Activated CD4-positive, alpha-beta memory T cell treated with anti-CD3 and anti-CD28 coated beads for 36 hours (primary cell): ENCODE data around the gene PCSK6. TPM values are rescaled to one million over a fixed set of nuclear protein-coding genes. Genes with fewer than 3 reads are reported as not detected.

Source experiments
- CTCF ChIA-PET: fragments of 350-600 bp; sonication (Branson Sonifier 250); formaldehyde crosslinking; loops from one replicate; lab custom pipeline; 2021; ENCODE audit warnings: antibody characterized with exemption, inconsistent platforms; lab: Charles Lee
- POLR2A ChIA-PET: fragments of 350-600 bp; sonication (Branson Sonifier 250); formaldehyde crosslinking; loops from one replicate; lab custom pipeline; 2021; ENCODE audit warnings: antibody characterized with exemption; lab: Charles Lee
- DNase-seq: peaks from one replicate; pipeline ENCODE4 v3.0.0-alpha.2; 2020
- H3K27ac Mint-ChIP-seq: one replicate; pipeline ENCODE4 v1.8.0; 2021; ENCODE audit warnings: mixed read lengths
- H3K27me3 Mint-ChIP-seq: one replicate; pipeline ENCODE4 v1.8.0; 2021; ENCODE audit warnings: mixed read lengths
- H3K36me3 Mint-ChIP-seq: one replicate; pipeline ENCODE4 v1.8.0; 2021; ENCODE audit warnings: mixed read lengths
- H3K4me1 Mint-ChIP-seq: one replicate; pipeline ENCODE4 v1.8.0; 2021; ENCODE audit warnings: low read depth, mixed read lengths
- H3K4me3 Mint-ChIP-seq: one replicate; pipeline ENCODE4 v1.8.0; 2021; ENCODE audit warnings: mild to moderate bottlenecking, mixed read lengths
- H3K9me3 Mint-ChIP-seq: one replicate; pipeline ENCODE4 v1.8.0; 2021; ENCODE audit warnings: mixed read lengths
- intact Hi-C: fragments of 100-400 bp; cut with micrococcal nuclease; formaldehyde crosslinking; loops from one replicate; pipeline ENCODE4 v1.15.1; 2023
- total RNA-seq, 2 experiments: library from RNA; stranded (reverse); gene quantifications; one replicate each; pipeline ENCODE4 v1.2.3, GENCODE V29; 2021

Gene PCSK6
- total RNA-seq, 2 experiments from 2014 or later: 0.24 to 0.58 TPM

DNA sequence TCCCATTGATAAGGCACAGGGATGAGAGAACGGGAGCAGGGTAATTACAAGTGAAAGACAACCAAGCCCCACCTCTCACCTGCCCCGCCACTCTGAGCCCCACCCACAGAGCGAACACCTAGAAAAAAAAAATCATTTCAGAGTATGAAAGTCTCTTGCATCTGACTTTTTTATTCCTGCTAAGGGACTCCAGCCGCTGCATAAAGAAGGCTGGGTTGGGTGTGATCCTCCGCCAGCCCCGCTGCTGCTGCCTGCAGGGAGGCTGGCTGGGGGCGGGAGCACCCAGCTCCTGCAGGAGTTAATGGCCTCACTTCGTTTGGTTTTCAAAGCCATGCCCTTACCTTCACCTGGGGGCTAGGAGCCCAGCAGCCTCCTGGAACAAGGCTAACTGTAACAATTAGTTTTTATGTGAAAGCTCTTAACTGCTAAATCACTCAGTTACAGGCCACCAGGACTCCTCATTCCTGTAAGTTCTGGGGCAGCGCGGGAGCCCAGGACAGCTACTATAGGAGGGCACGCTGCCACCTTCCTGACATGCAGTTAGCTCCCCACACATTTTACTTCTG lies 116.5 kb downstream of the PCSK6 start:
- intact Hi-C loops: no loop called here
- ChIA-PET POLR2A (no interaction called here), CTCF (interaction anchor here (0.7 kb wide), 1 partner anchor 364 kb away, joined by 3 read pairs; no protein-coding TSS in a partner anchor)
- H3K36me3 Mint-ChIP-seq: no peaks in the 10 kb centered on the region
- no peak overlapping the region for H3K4me3 Mint-ChIP-seq
- no peaks in the 10 kb centered on the region for H3K9me3 Mint-ChIP-seq
- H3K27me3 Mint-ChIP-seq: peaks cover 14% of the 10 kb centered on the region
- no peak overlapping the region for H3K27ac Mint-ChIP-seq
- no peaks in the 10 kb centered on the region for H3K4me1 Mint-ChIP-seq
- no peak for DNase-seq

DNA sequence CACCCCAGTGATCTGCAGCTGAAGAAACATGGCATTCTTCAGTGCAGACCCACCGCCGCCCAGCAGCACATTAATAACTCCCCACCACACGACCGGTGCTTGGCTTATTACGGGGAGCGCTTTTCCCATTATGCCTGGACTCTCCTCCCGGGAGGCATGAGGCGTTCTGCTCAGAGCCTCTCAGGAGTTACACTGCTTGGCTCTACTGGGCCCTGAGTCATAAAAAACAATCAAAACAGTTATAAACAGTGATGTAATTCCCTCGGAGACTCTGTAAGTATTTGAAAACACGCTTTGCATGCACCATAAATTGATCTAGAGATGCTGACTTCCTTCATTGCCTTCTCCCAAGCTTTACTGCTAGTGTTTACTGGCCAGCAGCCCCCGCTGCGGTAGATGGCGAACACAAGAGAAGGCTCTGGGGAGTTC lies 117.3 kb downstream of the PCSK6 start:
- DNase-seq: no peak
- Mint-ChIP-seq H3K27me3 (peaks cover 14% of the 10 kb centered on the region), H3K27ac (no peak overlapping the region), H3K4me1 (no peaks in the 10 kb centered on the region), H3K36me3 (no peaks in the 10 kb centered on the region), H3K9me3 (no peaks in the 10 kb centered on the region), H3K4me3 (no peak overlapping the region)
- ChIA-PET POLR2A (no interaction called here), CTCF (interaction anchor here (1.0 kb wide), 1 partner anchor 22 kb away, joined by 3 read pairs; no protein-coding TSS in a partner anchor)
- intact Hi-C loops: no loop called here

DNA sequence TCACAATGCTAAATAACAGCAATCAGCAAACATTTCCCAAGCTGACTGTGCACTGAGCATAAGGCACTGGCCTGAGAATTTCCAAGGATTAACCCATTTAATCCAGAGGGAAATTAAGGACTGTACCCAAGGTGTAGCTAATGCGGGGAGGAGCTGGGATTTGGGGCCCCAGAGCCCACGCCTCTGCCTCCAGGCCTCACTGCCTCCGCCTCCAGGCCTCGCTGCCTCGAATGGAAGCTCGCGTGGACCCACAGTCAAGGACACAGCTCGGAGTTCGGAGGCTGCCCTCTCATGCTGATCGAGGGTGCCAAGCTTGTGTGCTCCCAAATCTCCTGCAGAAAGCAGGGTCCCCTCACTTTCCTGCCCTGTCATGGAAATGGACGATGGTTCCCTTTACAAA lies 118.0 kb downstream of the PCSK6 start:
- no peak overlapping the region for H3K4me3 Mint-ChIP-seq
- CTCF ChIA-PET: interaction anchor here (1.0 kb wide), 1 partner anchor 23 kb away, joined by 3 read pairs; no protein-coding TSS in a partner anchor
- no peaks in the 10 kb centered on the region for H3K36me3 Mint-ChIP-seq
- no peaks in the 10 kb centered on the region for H3K9me3 Mint-ChIP-seq
- H3K27me3 Mint-ChIP-seq: peaks cover 14% of the 10 kb centered on the region
- H3K27ac Mint-ChIP-seq: no peak overlapping the region
- H3K4me1 Mint-ChIP-seq: no peaks in the 10 kb centered on the region
- POLR2A ChIA-PET: no interaction called here
- no peak for DNase-seq
- intact Hi-C loops: no loop called here

DNA sequence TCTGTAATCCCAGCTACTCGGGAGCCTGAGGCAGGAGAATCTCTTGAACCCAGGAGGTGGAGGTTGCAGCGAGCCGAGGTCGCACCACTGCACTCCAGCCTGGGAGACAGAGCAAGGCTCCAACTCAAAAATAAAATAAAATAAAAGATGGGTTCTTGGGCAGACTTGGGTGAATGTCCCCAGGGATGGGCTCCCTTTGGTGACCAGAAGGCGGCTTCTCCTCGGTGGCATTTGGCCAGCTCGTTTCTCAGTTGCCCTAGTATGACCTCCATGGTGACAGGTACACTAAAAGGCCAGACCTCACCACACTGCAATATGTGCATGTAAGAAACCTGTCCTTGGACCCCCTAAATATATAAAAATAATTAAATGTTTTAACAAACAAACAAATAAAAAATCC lies 118.4 kb downstream of the PCSK6 start:
- H3K4me3 Mint-ChIP-seq: no peak overlapping the region
- no peak overlapping the region for H3K27ac Mint-ChIP-seq
- H3K27me3 Mint-ChIP-seq: peaks cover 14% of the 10 kb centered on the region
- intact Hi-C loops: no loop called here
- no peak for DNase-seq
- no peaks in the 10 kb centered on the region for H3K36me3 Mint-ChIP-seq
- H3K4me1 Mint-ChIP-seq: no peaks in the 10 kb centered on the region
- CTCF ChIA-PET: no interaction called here
- POLR2A ChIA-PET: no interaction called here
- no peaks in the 10 kb centered on the region for H3K9me3 Mint-ChIP-seq

DNA sequence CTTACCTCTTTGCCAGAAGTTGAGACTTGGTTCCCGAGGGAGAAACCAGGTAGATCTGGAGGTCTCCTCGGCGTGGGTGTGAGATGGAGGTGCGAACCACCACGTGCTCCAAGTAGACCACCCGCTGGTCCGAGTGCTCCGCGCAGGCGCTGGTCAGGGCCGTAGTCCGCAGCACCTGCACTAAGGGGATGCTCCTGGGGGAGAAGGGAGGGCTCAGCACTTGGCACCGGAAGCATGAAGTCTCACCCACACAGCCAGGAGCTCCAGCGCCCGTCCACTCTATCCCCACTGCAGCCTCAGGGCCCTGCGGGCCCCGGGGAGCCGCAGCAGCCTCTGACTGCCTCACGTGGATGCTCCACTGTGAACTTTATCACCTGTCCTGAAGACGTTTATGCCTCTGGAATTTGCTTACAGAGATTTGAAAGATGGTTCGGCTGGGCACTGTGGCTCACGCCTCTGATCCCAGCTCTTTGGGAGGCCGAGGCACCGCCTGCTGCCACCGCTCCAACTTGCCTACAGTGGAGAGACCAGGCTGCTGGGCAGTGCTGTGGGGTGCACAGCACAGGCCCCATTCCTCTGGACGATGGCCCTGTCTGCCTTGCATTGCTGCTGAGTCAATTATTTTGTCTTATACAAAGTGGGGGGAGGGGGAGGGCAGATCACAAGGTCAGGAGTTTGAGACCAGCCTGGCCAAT lies 119.0 kb downstream of the PCSK6 start:
- ChIA-PET POLR2A (no interaction called here), CTCF (no interaction called here)
- DNase-seq: no peak
- Mint-ChIP-seq H3K9me3 (peaks cover 1% of the 10 kb centered on the region), H3K36me3 (no peaks in the 10 kb centered on the region), H3K4me3 (no peak overlapping the region), H3K4me1 (no peaks in the 10 kb centered on the region), H3K27ac (no peak overlapping the region), H3K27me3 (peaks cover 16% of the 10 kb centered on the region)
- intact Hi-C loops: no loop called here

DNA sequence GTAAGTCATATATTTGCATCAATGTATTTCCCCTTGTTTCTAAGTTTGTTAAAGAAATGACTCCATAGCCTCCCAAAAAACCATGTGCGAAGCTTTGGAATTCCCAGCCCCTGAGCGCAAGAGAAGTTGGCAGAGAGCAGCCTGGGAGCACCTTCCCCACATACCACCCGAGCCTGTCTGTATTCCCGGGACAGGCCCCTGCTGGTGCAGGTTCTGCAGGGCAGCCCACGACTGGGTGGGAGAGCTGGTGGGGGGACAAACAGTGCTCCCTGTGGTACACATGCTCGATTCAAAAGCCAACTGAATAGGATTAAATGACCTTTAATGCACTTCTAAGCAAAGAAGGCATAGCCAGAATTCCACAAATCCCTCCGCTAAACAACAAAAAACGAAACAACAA lies 119.8 kb downstream of the PCSK6 start:
- no peak for DNase-seq
- Mint-ChIP-seq H3K4me3 (no peak overlapping the region), H3K27me3 (peaks cover 18% of the 10 kb centered on the region), H3K9me3 (peaks cover 6% of the 10 kb centered on the region), H3K27ac (no peak overlapping the region), H3K36me3 (no peaks in the 10 kb centered on the region), H3K4me1 (no peaks in the 10 kb centered on the region)
- intact Hi-C loops: no loop called here
- ChIA-PET POLR2A (no interaction called here), CTCF (no interaction called here)

DNA sequence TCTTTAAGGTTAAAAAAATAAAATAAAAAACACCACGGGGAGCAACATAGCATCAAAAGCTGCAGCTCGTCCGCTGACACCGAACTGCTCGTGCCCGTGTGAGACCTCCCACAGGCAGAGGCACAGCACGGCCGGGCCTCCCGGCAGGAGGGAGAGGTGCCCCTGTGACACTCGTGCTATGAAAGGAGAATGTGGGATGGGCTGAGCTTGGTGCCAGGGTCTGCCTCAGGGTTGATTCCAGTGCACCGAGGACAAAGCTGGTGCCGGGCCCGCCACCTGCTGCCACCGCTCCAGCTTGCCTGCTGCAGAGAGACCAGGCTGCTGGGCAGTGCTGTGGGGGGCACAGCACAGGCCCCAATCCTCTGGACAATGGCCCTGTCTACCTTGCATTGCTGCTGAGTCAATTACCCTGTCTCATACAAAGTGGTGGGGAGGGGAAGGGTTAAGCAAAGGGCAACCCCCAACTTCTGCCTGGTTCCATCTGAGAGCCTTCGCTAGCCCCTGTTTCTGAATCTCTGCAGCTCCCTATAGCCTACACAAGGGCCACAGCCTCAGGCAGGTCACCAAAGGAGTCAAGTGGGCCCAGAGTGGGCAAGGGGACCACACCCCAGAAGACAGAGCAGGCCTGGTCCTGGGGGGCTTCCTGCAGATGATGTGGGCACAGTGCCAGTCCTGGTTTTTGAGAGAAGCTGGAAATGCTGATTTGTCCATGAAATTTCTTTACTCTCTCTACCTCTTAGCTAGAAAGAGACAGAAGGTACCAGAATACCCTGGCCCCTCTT lies 120.5 kb downstream of the PCSK6 start:
- Mint-ChIP-seq H3K4me3 (no peak overlapping the region), H3K9me3 (peaks cover 9% of the 10 kb centered on the region), H3K4me1 (no peaks in the 10 kb centered on the region), H3K27ac (no peak overlapping the region), H3K36me3 (no peaks in the 10 kb centered on the region), H3K27me3 (peaks cover 14% of the 10 kb centered on the region)
- ChIA-PET CTCF (no interaction called here), POLR2A (no interaction called here)
- DNase-seq: no peak
- intact Hi-C loops: no loop called here

DNA sequence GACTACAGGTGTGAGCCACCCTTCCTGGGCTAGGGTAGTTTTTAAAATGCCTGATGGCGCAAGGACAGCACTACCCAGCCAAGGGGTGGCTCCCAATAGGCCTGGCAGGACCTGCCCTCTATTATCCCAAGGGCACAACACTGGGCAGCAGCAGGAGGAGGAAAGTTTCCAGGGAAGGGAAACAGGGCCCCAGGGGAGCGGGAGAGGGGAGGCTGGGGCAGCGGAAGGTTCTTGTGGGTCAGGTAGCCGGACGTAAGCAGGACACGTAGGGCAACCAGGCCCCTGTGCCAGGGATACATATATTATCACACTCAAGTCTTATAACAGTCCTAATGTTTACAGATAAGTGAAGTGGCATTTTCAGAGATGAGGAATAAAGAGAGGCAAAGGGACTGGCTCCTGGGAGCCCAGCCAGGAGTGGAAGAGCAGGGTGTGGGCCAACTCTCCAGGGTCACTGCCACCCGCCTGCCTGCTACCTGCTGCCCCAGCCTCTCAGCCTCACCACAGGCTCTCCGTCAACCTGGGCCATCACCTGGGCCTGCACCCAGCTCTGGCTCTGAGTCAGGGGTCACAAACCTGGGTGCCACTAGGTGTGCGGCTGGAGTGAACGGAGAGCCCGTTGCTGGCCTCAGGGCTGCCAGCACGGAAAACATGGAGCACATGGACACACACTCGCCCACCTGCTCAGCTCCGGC lies 121.3 kb downstream of the PCSK6 start:
- H3K9me3 Mint-ChIP-seq: peaks cover 9% of the 10 kb centered on the region
- CTCF ChIA-PET: no interaction called here
- no peaks in the 10 kb centered on the region for H3K4me1 Mint-ChIP-seq
- DNase-seq: no peak
- no peak overlapping the region for H3K4me3 Mint-ChIP-seq
- intact Hi-C loops: no loop called here
- POLR2A ChIA-PET: no interaction called here
- H3K36me3 Mint-ChIP-seq: no peaks in the 10 kb centered on the region
- peaks cover 13% of the 10 kb centered on the region for H3K27me3 Mint-ChIP-seq
- no peak overlapping the region for H3K27ac Mint-ChIP-seq

DNA sequence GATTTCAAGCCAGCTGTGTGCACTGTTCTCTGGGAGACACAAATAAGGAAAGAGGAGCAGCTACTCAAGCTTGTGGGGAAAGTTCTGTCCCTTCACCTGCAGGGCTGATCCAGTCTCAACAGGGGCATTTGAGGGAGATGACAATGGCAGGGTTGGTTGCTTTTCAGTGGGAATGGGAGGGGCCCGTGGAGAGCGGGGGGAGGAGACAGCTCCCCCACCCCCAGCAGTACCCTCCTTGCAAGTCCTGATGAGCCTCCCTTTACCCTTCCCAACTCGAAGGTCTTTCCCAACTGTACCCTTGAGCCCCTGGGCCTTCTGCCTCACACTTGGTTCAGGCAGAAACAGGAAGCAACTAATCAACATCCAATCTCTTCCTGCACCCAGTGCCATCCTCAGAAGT lies 122.7 kb downstream of the PCSK6 start:
- Mint-ChIP-seq H3K4me3 (no peak overlapping the region), H3K27ac (no peak overlapping the region), H3K36me3 (no peaks in the 10 kb centered on the region), H3K4me1 (no peaks in the 10 kb centered on the region), H3K9me3 (peaks cover 9% of the 10 kb centered on the region), H3K27me3 (peaks cover 8% of the 10 kb centered on the region)
- no peak for DNase-seq
- POLR2A ChIA-PET: no interaction called here
- intact Hi-C loops: no loop called here
- CTCF ChIA-PET: no interaction called here

DNA sequence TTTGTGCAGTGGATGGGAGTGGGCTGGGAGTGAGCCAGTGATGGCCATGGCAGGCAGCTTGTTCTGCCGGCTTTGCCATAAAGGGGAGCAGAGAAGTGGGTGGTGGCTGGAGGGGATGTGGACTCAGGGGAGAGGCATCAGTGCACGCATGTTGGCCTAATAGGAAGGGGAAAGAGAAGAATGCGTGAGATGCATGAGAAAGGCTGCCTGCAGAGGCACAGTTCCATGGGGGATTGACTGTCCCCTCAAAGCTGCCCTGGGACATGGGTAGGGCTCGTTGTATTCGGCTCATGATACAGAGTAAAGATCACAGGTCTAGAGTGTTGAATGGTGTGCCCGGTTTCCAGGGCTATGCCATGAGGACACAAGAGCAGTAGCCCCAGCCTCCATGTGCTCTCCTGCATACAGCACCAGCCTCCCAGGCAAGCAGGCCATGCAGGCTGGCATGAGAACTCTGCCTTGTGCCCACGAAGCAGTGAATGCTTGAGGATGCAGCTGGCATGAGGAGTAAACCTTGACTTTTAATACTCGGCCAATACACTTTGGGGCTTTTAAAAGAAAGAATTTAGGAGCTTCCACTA lies 126.4 kb downstream of the PCSK6 start:
- peaks cover 9% of the 10 kb centered on the region for H3K9me3 Mint-ChIP-seq
- no peak overlapping the region for H3K4me3 Mint-ChIP-seq
- no peak for DNase-seq
- intact Hi-C loops: no loop called here
- H3K4me1 Mint-ChIP-seq: no peaks in the 10 kb centered on the region
- ChIA-PET CTCF (no interaction called here), POLR2A (no interaction called here)
- peaks cover 6% of the 10 kb centered on the region for H3K27me3 Mint-ChIP-seq
- H3K36me3 Mint-ChIP-seq: no peaks in the 10 kb centered on the region
- no peak overlapping the region for H3K27ac Mint-ChIP-seq

DNA sequence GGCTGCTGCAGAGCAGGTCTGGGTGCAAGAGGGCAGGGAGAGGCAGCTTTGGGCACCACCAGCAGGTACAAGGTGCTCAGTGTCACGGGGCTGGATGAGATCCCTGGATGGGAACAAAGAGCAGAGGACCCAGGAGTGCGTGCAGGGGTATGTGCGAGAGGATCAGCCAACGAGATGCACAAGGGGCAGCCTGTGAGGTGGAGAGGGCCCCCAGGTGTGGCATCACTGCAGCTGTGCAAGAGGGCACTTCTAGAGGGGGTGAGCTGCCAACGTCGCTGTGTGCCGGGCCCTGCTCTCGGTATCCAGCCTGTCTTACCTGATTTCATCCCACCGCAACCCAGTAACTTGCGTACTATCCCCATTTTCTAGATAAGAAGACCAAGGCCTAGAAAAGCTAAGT lies 127.1 kb downstream of the PCSK6 start:
- Mint-ChIP-seq H3K36me3 (no peaks in the 10 kb centered on the region), H3K27ac (no peak overlapping the region), H3K9me3 (peaks cover 9% of the 10 kb centered on the region), H3K4me3 (no peak overlapping the region), H3K4me1 (no peaks in the 10 kb centered on the region), H3K27me3 (peaks cover 6% of the 10 kb centered on the region)
- intact Hi-C loops: no loop called here
- ChIA-PET CTCF (no interaction called here), POLR2A (no interaction called here)
- DNase-seq: no peak

DNA sequence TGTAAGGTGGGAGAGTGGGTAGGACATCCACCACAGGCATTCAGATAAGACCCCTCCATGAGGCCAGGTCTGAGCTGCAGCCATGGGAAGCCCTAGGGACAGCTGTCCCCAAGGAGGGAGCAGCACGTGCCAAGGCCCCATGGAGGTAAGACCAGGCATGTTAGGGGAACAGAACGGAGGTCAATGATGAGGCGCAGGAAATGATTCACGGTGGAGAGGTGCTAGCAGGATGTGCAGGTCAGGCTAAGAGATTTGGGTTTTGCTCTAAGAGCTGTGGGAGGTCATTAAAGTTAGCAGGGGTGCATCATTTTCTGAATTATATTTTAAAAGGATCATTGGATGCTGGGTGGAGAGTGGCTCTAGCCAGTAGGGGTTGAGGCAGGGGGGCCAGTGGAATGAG lies 128.1 kb downstream of the PCSK6 start:
- H3K4me3 Mint-ChIP-seq: no peak overlapping the region
- H3K9me3 Mint-ChIP-seq: peaks cover 9% of the 10 kb centered on the region
- POLR2A ChIA-PET: interaction anchor here (0.6 kb wide), 1 partner anchor 63 kb away, joined by 3 read pairs; no protein-coding TSS in a partner anchor
- H3K27me3 Mint-ChIP-seq: peaks cover 6% of the 10 kb centered on the region
- CTCF ChIA-PET: no interaction called here
- intact Hi-C loops: no loop called here
- DNase-seq: no peak
- H3K36me3 Mint-ChIP-seq: no peaks in the 10 kb centered on the region
- H3K4me1 Mint-ChIP-seq: no peaks in the 10 kb centered on the region
- no peak overlapping the region for H3K27ac Mint-ChIP-seq
